HG03060 (cell line): ENCODE measurements around the gene CDHR4.
"Not testable (repeated sequence)": the region's sequence is repeated elsewhere in the genome, so short reads cannot be mapped to it uniquely, and the experiment has no call there.

Source experiments
- ATAC-seq: cut with Tn5 transposase; IDR thresholded peaks from one replicate; pipeline ENCODE4 v1.9.1; 2021; ENCODE audit warnings: low read depth, moderate number of reproducible peaks; ENCODE audit not compliant: unreplicated experiment

CDHR4 gene

DNA sequence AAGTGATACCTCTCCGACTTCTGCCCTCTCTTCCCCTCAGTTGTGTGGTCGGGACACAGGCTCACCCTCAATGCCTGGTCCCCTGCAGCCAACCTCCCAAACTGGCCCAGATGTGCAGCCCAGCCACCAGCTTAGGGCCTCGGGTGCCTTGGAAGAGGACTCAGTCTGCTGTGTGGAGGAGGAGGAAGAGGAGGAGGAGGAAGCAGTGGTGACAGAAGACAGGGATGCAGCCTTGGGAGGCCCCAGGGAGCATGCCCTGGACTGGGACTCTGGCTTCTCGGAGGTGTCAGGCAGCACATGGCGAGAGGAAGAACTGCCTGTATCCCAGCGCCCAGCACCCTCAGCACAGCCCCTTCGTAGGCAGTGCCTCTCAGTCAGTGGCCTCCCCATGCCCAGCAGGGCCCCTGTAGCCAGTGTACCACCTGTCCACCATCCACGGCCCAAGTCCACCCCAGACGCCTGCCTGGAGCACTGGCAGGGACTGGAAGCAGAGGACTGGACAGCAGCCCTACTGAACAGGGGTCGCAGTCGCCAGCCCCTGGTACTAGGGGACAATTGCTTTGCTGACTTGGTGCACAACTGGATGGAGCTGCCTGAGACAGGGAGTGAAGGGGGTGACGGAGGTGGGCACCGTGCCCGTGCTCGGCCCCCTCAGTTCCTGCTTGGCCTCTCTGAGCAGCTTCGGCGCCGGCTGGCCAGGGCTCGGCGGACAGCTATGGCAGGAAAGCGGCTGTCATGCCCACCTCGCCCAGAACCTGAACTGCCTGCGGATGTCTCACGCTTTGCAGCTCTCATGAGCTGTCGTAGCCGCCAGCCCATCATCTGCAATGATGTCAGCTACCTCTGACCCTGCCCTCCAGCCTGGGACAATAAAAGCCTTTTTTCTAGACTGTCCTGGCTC lies 4.7 kb upstream of the CDHR4 start:
- ATAC-seq: no peak

DNA sequence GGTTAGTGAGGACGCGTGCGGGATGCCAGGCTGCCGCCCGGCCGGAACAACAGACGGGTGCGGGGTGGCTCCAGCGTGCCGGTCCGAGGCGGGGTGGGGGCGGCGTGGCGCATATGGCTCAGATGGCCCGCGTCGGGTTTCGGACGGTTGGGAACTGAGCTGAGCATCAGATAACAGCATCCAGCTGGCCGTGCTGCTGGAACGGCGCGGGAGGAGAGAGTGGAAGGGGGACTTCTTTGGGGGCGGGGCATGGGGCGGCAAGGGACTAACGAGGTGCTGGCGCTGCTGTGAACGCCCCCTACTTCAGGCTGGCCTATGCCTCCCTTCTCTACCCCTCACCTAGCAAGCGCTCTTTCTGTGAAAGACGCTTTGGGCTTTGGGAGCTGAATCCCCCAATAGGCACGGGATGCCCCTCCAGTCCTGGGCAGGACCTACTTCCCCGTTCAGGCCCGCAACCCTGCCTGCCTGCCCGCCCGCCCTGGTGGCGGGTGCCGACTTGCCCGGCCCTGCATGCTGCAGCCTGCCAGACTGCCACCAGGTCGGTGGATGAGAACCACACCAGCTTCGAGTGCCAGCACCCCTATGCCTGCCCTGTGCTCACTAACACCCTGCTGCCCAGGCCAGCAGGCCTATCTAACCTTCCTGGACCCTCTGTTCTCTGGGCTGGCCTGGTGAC lies 3.9 kb upstream of the CDHR4 start:
- ATAC-seq: no peak

DNA sequence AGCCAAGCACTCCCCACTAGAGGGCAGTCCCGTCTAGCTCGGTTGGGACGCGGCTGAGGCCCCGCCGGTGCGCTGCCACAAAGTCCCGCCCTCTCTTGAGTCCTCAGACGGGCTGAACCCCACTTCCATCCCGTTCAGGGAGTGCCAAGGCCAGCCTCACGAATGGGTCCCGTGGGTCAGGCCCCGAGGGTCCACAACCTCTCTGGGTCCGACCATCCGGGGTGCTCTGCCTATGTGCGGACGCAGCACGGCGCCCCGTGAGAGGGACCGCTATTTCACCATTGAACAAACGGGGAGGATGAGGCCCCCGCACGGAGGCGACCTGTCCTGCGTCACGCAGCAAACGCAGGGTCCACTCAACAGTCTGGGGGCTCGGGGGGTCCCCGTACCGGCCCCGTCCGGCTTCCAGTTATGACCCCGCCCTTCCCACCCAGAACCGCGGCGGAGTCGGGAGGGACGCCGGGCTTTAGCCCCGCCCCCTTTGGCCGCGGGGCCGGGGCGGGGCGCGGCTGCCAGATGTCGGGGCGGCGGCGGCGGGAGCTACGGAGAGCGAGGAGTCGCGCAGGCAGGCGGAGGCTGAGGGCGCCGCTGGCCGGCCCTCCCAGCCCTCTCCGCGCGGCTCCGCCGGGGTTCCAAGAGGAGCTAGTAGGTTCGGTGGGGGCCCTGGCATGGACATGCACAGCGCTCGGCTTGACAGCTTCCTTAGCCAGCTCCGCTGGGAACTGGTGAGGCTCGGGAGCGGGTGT lies 3.2 kb upstream of the CDHR4 start, which contains the start of gene INKA1:
TSS of gene INKA1 (plus strand) at position 543 of the 746 bp plus-strand sequence. CDS start at position 675, 132 bp downstream.
- ATAC-seq: no peak

DNA sequence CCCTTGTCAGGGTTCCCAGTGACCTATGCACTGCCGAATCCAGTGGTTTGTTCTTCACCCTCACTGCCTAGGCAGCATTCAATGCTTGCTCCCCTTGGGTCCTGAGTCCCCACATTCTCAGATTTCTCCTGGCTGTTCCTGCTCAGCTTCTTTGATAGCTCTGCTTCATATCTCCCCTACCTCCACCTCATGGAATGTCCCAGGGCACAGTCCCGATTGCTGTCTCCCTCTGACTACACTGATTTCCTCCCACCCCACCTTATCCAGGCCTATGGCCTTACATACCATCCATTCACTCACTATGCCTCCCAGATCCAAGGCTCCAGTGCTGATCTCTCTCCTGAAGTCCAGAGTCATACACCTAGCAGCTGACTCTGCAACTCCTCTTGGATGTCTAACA lies 1.5 kb upstream of the CDHR4 start:
- ATAC-seq: no peak

DNA sequence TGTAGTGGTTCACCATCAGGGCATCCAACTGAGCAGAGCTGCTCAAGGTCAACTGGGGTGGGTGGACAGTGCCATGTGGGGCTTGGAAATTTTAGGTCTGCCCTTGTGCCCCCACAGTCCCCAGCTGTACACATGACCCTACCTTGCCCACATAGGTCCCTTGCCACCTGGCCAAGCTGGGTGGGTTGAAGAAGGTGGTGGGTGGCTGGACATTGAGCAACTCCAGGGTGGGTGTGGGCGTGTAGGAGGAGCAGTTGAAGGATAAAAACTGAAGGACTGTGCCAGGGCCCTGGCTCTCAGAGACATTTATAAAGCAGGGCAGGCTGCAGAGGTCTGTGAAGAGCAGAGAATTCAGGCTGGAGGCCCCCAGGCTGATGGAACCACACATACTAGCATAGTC lies 568 bp downstream of the CDHR4 start:
- no peak for ATAC-seq

DNA sequence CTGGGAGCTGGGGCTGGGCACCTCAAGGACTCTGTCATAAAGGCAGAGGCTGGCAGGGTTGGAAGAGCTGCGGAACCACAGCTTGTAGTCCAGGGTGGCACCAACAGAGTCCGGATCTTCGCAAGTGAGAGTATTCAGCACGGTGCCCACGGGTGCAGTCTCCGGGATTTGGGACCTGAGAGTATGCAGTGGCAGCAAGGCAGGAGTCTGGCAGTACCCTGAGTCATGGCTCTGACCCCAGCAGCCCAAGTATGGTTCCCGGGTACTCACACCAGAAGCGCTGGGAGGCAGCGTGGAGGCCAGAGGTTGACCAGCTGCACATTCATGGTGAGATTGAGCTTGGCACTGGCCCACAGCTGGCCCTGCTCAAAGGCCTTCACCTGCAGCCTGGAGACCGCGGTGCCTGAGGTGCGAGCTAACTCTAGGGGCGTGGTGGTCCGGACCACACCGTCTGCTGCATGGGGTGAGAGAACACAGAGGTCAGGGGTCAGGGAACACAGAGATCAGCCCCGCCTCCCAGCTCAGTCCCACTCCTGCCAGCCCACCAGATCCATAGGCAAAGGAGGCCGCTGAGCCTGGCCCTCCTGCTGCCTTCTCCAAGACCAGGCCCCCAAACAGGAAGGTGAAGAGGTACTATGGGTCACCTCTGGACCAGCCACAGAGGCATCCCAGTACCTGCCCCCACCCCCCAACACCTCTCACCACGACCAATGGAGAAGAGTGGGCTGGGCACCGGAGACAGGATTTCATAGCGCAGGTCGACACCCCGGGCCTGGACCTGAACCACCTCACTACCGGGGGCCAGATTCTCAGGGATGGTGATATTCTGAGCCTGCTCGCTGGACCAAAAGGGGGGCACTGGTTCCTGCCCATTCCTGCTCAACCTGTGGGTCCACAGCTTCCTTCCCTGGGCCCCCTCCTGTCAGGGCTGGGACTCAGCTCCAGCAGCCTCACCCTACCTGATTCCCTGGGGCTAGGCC lies 4.5 kb downstream of the CDHR4 start:
- ATAC-seq: no peak

DNA sequence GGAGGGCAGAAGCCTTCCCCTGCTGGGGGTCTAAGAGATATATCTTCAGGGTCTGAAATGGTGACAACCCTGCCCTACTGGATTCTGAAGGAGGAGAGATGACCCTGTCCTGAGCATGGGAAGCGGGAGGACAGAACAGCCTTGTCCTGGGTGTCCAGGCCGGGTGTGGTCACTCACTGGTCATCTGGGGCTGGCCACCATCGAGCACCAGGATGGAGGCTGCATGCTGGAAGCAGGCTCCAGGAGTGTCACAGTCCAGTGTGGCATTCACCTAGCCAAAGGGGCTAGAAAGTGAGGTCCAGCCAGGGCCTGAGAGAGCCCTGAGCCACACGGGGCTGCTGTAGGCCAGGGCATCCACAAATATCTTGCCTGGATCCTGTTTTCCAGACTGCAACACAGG lies 5.2 kb downstream of the CDHR4 start:
- no peak for ATAC-seq

DNA sequence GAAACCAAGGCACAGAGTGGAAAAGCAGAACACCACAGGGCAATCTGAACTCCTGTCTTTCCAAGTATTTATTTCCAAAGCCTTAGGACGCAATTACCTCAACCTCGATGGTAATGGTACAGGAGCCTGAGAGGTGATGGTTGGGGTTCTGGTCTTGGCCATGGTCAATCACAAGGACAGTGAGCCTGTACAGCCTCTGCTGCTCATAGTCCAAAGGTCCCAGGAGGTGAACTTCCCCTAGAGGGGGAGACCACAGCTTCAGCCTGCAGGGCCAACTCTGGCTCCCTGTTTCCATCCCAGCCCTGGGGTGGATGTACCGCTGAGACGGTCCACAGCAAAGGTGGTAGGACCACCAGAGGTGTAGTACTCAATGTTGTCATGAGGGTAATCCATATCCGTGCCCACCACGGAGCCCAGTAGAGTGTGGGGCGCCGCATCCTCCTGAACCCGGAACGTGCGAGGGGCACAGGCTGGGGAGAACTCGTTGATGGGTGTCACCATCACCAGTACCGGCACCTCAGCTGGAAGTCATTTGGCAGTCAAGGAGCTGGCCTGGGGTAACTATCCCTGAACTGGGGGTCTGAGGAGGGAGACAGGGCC lies 6.1 kb downstream of the CDHR4 start:
- no peak for ATAC-seq

DNA sequence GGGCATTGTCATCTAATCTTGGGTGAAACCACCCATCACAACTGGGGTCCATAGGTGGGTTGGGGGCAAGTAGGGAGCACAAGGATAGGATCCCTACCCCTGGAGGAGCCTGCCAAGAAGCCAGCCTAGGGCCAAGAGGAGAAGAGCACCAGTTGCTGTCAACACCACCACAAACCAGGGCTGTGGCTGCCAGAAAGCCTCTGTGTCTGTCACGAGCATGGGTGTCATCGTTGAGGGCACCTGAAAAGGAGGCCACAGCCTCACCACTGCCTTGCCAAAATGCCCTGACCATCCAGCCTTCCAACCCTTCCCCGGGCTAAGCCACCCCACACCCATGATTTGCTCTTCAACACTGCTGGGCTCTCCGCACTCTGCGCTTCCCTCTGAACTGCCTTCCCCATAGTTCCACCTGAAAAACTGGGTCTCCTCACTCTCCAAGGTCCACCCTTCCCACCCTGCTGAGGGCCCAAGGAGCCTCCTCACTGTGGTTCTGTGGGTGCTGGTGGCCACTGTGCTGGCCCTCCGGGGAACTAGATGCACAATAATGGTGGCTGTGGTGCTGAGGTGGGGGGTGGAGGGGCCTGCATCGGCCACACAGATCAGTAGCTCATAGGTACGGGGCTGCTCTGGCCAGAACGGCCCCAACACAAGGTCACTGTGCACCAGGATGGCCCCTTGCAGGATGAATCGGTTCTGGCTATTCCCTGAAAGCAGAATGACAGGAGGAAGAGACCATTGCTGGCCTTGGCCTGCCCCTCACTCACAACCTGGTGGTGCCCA lies 7.1 kb downstream of the CDHR4 start:
- no peak for ATAC-seq

DNA sequence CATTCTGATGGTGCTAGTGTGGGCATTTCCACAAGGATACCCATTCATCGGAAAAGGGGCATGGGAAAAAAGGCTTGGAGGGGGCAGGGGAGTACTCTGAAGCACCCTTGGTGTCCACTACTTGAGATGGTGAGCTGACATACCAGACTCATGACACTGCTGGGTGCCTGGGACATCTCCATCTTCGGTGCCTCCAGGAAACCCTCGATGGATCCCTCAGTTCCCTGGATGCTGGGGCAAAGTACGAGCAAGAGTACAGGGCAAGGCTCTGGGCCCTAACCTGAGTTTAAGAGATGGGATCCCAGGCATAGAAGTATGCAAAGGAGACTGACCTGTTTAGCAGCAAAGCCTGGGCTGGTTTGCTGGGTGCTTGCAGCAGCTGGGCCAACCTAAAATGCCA lies 8.1 kb downstream of the CDHR4 start:
- ATAC-seq: no peak

DNA sequence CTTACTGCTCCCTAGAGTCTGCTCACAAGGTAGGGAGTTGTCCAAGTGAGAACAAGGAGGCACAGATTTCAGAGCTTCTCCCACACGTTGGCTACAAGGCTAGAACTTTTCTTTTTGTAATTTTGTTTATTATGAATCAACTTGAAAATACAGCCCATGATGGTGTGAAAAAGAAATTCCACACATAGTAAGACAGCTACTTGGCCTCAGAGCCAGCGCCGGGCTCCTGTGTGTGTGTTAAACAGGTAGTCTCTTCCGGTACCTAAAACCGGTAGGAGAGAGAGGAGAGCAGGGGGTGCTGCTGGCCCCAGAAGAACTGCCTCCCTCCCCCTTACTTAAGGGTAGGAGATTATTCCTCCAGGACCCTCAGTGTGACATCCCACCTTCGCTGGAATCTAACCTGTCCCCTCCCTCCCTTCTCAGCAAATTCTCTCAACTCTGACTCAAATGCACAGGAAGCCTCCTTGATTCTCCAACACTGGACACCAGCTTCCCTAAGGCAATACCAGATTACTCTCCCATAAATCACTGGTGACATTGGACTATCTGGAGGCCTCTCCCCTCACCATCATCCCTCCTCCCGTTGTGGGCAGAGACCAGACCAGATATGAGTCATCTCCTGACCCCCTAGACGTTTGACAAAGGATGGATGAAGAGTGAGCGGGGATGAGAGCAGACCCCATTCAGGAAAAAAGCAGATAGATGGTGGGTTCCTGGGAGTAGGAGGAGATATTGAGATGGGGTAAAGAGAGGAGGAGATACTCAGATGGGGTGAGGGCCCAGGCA lies 8.9 kb downstream of the CDHR4 start:
- ATAC-seq: no peak

DNA sequence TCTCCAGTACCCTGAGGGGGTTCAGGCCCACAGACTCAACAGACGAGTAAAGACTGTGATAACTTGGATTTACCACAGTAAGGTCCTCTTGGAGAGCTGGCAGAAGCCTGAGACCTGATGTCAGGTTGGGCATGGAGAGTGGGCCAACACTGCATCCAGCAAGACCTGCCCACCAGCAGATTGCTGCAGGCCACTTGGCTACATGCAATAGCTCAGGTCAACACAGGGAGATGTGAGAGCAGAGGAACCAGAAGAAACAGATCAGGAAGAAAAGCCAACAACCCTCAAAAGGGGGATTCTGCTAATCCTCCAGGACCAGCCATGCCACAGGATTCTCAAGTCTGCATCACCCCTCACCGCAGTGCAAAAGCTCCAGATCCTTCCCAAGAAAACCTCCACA lies 11.6 kb downstream of the CDHR4 start:
- no peak for ATAC-seq

DNA sequence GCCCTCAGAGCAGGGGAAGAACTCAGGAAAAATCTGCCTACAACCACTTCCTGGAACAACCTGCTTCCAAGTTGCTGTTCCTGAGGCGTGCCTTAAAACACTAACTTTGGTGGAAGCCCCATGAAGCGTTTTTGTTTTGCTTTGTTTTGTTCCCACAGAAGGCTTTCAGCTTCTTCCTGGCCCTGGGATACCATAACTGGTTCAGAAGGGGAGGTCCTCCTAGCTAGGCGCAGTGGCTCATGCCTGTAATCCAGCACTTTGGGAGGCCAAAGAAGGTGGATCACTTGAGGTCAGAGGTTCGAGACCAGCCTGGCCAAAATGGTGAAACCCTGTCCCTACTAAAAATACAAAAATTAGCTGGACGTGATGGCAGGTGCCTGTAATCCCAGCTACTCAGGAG lies 12.1 kb downstream of the CDHR4 start:
- no peak for ATAC-seq

DNA sequence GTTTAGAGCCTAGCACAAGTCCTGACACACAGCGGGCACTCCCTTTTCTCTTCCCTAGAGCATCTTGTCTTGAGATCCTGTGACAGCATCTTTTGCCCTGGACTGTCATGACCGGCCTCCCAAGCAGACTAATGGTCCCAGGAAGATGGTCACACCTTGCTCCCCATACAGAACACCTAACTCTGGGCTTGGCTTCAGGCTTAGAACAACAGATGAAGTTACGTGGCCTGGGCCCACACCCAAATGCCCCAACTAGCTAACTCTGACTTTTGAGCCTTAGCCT lies 12.6 kb downstream of the CDHR4 start:
- no peak for ATAC-seq

DNA sequence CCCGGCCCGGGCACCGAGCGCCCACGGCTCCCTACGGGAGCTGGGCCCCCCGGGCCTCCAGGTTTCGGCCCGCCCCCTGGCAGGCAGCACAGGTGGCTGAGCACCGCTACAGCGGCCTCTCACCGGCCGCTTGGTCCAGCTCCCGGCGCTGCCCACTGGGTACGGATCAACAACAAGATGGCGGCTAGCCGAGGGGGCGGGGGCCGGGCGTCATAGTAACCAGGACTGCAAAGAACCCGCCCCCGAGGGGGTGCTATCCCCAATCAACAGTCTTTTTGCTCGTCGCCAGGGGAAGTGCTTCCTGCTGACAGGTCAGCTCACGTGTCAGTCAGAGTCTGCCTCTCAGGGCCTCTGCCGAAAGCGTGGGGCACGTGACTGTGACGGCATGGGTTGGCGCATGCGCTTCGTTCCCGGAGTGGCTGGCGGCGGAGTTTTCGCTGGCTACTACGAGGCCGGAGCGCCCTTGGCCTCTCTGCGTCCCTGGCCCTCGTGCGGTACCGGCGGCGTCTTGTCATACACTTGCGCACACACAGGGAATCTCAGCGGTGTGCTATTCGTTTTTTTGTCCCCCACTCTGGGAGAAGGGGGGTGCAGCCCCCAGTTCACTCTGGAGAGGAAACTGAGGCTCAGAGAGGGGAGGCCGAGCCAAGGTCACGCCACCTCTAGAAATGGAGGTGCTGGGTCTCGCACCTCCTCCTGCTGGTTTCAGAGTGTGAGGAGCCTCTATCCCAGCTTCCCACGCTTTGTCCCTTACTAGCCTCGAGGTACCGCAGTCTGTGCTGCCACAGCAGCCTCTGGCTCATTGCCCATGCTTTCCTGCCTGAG lies 13.1 kb downstream of the CDHR4 start, which contains the start of gene IP6K1:
TSS of gene IP6K1 (minus strand) at position 186 of the 825 bp plus-strand sequence. CDS start 38,502 bp downstream, outside the sequence.
- peak; percentile 96 for ATAC-seq

DNA sequence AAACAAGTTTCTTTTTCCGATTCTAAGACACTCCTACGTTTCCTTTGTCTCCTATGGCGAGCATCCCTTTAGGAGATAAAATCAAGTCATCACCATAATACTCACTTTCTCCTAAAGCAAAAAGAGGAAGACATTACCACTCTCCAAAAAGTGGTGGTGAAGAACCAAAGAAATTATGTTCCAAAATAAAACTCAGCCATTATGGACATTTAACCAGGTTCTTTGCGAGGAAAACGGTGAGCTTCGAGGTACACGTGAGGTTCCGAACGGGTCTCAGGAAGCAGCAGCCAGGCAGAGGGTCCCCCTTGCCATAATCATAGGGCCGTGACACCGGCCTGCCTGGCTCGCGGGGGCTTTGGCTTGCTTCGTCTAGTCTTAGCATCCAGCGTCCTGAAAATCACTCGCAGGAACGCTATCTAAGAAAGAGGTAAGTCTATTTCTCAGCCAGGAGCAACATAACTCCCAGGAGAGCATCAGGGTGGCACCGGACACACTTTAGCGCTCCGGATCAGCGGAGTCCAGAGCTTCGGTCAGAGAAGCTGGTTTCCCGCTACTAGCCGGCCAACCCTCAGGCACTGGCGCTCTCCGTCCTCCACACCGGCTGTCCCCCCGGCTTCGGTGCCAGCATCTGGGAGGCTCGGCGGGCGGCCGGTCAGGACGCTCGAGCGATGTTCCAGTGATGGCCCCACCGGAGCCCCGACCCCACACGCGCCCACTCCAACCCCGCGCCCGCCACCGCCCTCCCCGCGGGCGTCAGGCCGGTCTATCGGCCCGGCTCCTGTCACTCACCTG lies 13.9 kb downstream of the CDHR4 start:
- ATAC-seq: peak; percentile 8

DNA sequence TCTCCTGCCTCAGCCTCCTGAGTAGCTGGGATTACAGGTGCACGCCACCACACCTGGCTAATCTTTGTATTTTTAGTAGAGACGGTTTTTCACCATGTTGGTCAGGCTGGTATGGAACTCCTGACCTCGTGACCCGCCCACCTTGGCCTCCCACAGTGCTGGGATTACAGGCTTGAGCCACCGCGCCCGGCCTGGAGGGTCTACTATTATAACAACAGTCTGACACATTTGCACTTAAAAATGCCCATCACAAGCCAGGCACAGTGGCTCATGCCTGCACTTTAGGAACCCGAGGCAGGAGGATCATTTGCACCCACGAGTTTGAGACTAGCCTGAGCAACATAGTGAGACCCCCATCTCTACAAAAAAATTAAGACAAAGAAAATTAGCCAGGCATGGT lies 17.4 kb downstream of the CDHR4 start:
- ATAC-seq: not testable (repeated sequence)
